Stimulated activated CD4-positive, alpha-beta T cell treated with anti-CD3 and anti-CD28 coated beads, Interleukin-2, amount 100 ng/mL, for 4 hours (primary cell): ENCODE data around the gene CYCS.
"Not testable (repeated sequence)": the region's sequence is repeated elsewhere in the genome, so short reads cannot be mapped to it uniquely, and the experiment has no call there.

Experiments used
- DNase-seq: peaks from one replicate; pipeline ENCODE4 v3.0.0-alpha.2; 2020; ENCODE audit warnings: low read depth

CYCS gene

GRCh38 chr7:25118048-25118753 is 6.9 kb downstream of the CYCS start:
- no peak for DNase-seq

- no peak for DNase-seq
Measured at GRCh38 chr7:25117226-25118047, 7.6 kb downstream of the CYCS start.

- DNase-seq: no peak
Measured at GRCh38 chr7:25116621-25117020, 8.4 kb downstream of the CYCS start.

GRCh38 chr7:25110514-25110913 is 14.5 kb downstream of the CYCS start:
- DNase-seq: not testable (repeated sequence)

- DNase-seq: no peak
Measured at GRCh38 chr7:25109276-25109675, 15.8 kb downstream of the CYCS start.

- no peak for DNase-seq
Measured at GRCh38 chr7:25105911-25106310, 19.1 kb downstream of the CYCS start.

- DNase-seq: no peak
Measured at GRCh38 chr7:25103773-25104172, 21.3 kb downstream of the CYCS start.

- no peak for DNase-seq
Measured at GRCh38 chr7:25101817-25102216, 23.2 kb downstream of the CYCS start.

GRCh38 chr7:25098096-25099046 is 26.7 kb downstream of the CYCS start:
- peak; percentile 46 for DNase-seq

GRCh38 chr7:25095516-25096345 is 29.3 kb downstream of the CYCS start:
- no peak for DNase-seq

GRCh38 chr7:25093268-25093826 is 31.7 kb downstream of the CYCS start:
- peak; percentile 54 for DNase-seq

- DNase-seq: no peak
Measured at GRCh38 chr7:25091779-25092178, 33.3 kb downstream of the CYCS start.

GRCh38 chr7:25091176-25091575 is 33.9 kb downstream of the CYCS start:
- no peak for DNase-seq

- no peak for DNase-seq
Measured at GRCh38 chr7:25090374-25090773, 34.7 kb downstream of the CYCS start.

- no peak for DNase-seq
Measured at GRCh38 chr7:25087855-25088254, 37.2 kb downstream of the CYCS start.

- no peak for DNase-seq
Measured at GRCh38 chr7:25084821-25085220, 40.2 kb downstream of the CYCS start.

GRCh38 chr7:25083201-25083600 is 41.9 kb downstream of the CYCS start:
- DNase-seq: no peak

GRCh38 chr7:25082041-25082440 is 43.0 kb downstream of the CYCS start:
- DNase-seq: not testable (repeated sequence)

- DNase-seq: no peak
Measured at GRCh38 chr7:25077096-25077495, 48.0 kb downstream of the CYCS start.

- no peak for DNase-seq
Measured at GRCh38 chr7:25075459-25075858, 49.6 kb downstream of the CYCS start.

GRCh38 chr7:25073451-25073850 is 51.6 kb downstream of the CYCS start:
- DNase-seq: no peak
